ENCODE results near the gene CTRB1. TPM values are rescaled to one million over a fixed set of nuclear protein-coding genes. Genes with fewer than 3 reads are reported as not detected.

The CTRB1 gene
- total RNA-seq, 1 experiment from 2014 or later, result 5.6 TPM

- RAD21 ChIA-PET (ENCODE audit: low non-redundant PET in 1 of 2, low total read pairs in 2 of 2, uncharacterized antibody in 2 of 2, unreplicated experiment in 2 of 2), result no interaction called here
- Histone ChIP-seq H2AFZ (ENCODE audit: low read depth, low read length, poor library complexity, severe bottlenecking) (no peak overlapping the region), H3K36me3 (ENCODE audit: control insufficient read depth in 1 of 2, insufficient read depth in 2 of 2, low read length in 2 of 2) (peaks cover 0 to under 1% of the 10 kb centered on the region in 2 experiments; a peak in 1 of 4 replicates), H3K79me2 (ENCODE audit: insufficient read depth, low read length) (peaks cover 81% of the 10 kb centered on the region), H3K9me3 (ENCODE audit: control insufficient read depth in 1 of 2, insufficient read depth in 1 of 2, low read depth in 1 of 2, low read length in 2 of 2) (no peaks in the 10 kb centered on the region), H3K27me3 (ENCODE audit: insufficient read depth, low read length) (no peaks in the 10 kb centered on the region), H3K9me2 (ENCODE audit: insufficient read depth) (no peaks in the 10 kb centered on the region), H4K20me1 (ENCODE audit: insufficient read depth) (no peaks in the 10 kb centered on the region), H3K4me3 (replicated peaks in 1 of 2; ENCODE audit: low read depth in 1 of 2, low read length in 2 of 2) (no peak overlapping the region), H3K4me2 (ENCODE audit: low read length) (peak overlapping the region; percentile 64), H3K27ac (ENCODE audit: low read depth, low read length) (peak overlapping the region; percentile 97; the same call in 1 of the 2 replicates), H3K4me1 (ENCODE audit: control insufficient read depth in 1 of 2, insufficient read depth in 2 of 2, low read length in 2 of 2) (peaks cover 74 to 78% of the 10 kb centered on the region in 2 experiments), H3K9ac (ENCODE audit: low read length) (peak overlapping the region; percentile 67)
- TF ChIP-seq SIN3A (IDR thresholded peaks at IDR 0.05; ENCODE audit: low read depth) (no peak), CTCF (IDR thresholded peaks at IDR 0.05 in 2 of 3, conservative IDR thresholded peaks at IDR 0.05 in 1 of 3; ENCODE audit: borderline replicate concordance in 1 of 3, insufficient read depth in 1 of 3, low read depth in 2 of 3, low read length in 2 of 3) (no peak), SP1 (IDR thresholded peaks at IDR 0.05; ENCODE audit: low read depth) (no peak), CBX3 (IDR thresholded peaks at IDR 0.05; ENCODE audit: low read depth) (no peak), SRF (IDR thresholded peaks at IDR 0.05; ENCODE audit: low read depth) (no peak), ZNF274 (IDR thresholded peaks at IDR 0.05; ENCODE audit: low read depth, low read length) (no peak), EGR1 (IDR thresholded peaks at IDR 0.05; ENCODE audit: low read depth) (no peak), ZBTB33 (IDR thresholded peaks at IDR 0.05; ENCODE audit: extremely low read depth, insufficient replicate concordance, low read length) (no peak), POLR2AphosphoS5 (IDR thresholded peaks at IDR 0.05; ENCODE audit: low read depth, low read length) (no peak), ZFX (IDR thresholded peaks at IDR 0.05) (no peak), MAX (IDR thresholded peaks at IDR 0.05) (no peak), POLR2A (IDR thresholded peaks at IDR 0.05; ENCODE audit: borderline replicate concordance, extremely low read depth, insufficient read depth, insufficient read length) (no peak), EZH2 (IDR thresholded peaks at IDR 0.05) (no peak)
- intact Hi-C loops (cut with micrococcal nuclease), result no loop called here
- CTCF ChIA-PET, result no interaction called here
- BruUV-seq (replicated peaks), result no TSS peak
- POLR2A ChIA-PET, result interaction anchor here (1.0 kb wide), 1 partner anchor 13 kb away, joined by 3 read pairs; no protein-coding TSS in a partner anchor
- DNase-seq (ENCODE audit: low read depth, low spot score) (no peak), ATAC-seq (no peak)
Observed at GRCh38 chr16:75247249-75247648, 28.5 kb downstream of the CTRB1 start.
